IMR-90 (cell line): ENCODE results near the gene FERMT3. TPM values are rescaled to one million over a fixed set of nuclear protein-coding genes. Genes with fewer than 3 reads are reported as not detected.
A peak's percentile ranks its signal among the peaks of the same experiment; 100 is the strongest.

ENCODE experiments used
- ATAC-seq: fragments of 200-7000 bp; cut with Tn5 transposase; 2 replicates; pipeline ENCODE4 v1.9.1; 2020; ENCODE audit warnings: low read depth, mild to moderate bottlenecking, moderate library complexity
- BruUV-seq: library from RNA; stranded (reverse); fragments of 400-500 nt; replicated peaks from 2 replicates; lab custom pipeline; 2021; lab: Mats Ljungman, UMichigan
- CTCF ChIA-PET: fragments of 300-600 bp; formaldehyde crosslinking; extraction: SDS; loops from one replicate; lab custom pipeline; 2021; ENCODE audit warnings: antibody characterized with exemption; lab: Yijun Ruan, JAX
- POLR2A ChIA-PET: fragments of 300-600 bp; sonication (Branson Sonifier 250); formaldehyde crosslinking; loops from one replicate; lab custom pipeline; 2022; ENCODE audit warnings: antibody characterized with exemption; ENCODE audit not compliant: unreplicated experiment; lab: Charles Lee
- DNase-seq: peaks from one replicate; pipeline ENCODE4 v3.0.0; 2013
- H2AFZ ChIP-seq: replicated peaks from 2 replicates; pipeline ENCODE3; 2013; ENCODE audit warnings: low read length, mild to moderate bottlenecking; ENCODE audit not compliant: poor library complexity
- H2AK5ac ChIP-seq: 2 replicates; pipeline ENCODE4 v1.6.1; 2013; ENCODE audit warnings: low read depth, low read length, inconsistent platforms
- H2AK9ac ChIP-seq: replicated peaks from 2 replicates; pipeline ENCODE3; 2013; ENCODE audit warnings: mild to moderate bottlenecking, low read depth, low read length, moderate library complexity; ENCODE audit not compliant: poor library complexity
- H2BK120ac ChIP-seq: 2 replicates; pipeline ENCODE4 v1.6.1; 2013; ENCODE audit warnings: low read depth, low read length, inconsistent platforms
- H2BK15ac ChIP-seq: 3 replicates; pipeline ENCODE4 v1.6.1; 2013; ENCODE audit warnings: low read depth, low read length, inconsistent platforms
- H2BK20ac ChIP-seq: 2 replicates; pipeline ENCODE4 v1.6.1; 2013; ENCODE audit warnings: low read depth, mild to moderate bottlenecking, inconsistent platforms, low read length, moderate library complexity
- H2BK5ac ChIP-seq: 2 replicates; pipeline ENCODE4 v1.6.1; 2013; ENCODE audit warnings: mild to moderate bottlenecking, low read depth, low read length, inconsistent platforms; ENCODE audit not compliant: poor library complexity, severe bottlenecking
- H3K14ac ChIP-seq: replicated peaks from 2 replicates; pipeline ENCODE4 v1.6.1; 2013; ENCODE audit warnings: low read depth, low read length, inconsistent platforms
- H3K18ac ChIP-seq: 2 replicates; pipeline ENCODE4 v1.6.1; 2013; ENCODE audit warnings: low read depth, low read length, control low read depth
- H3K23ac ChIP-seq: 2 replicates; pipeline ENCODE4 v1.6.1; 2013; ENCODE audit warnings: low read depth, low read length, inconsistent platforms
- H3K27ac ChIP-seq: 2 replicates; pipeline ENCODE4 v1.5.1; 2013; ENCODE audit warnings: mild to moderate bottlenecking, control low read depth, low read length; ENCODE audit not compliant: insufficient read depth
- H3K27me3 ChIP-seq: 2 replicates; pipeline ENCODE4 v1.6.1; 2013; ENCODE audit warnings: low read length; ENCODE audit not compliant: control insufficient read depth, insufficient read depth
- H3K36me3 ChIP-seq: 2 replicates; pipeline ENCODE4 v1.6.1; 2013; ENCODE audit warnings: low read length, mixed read lengths; ENCODE audit not compliant: control insufficient read depth, insufficient read depth
- H3K4ac ChIP-seq: 2 replicates; pipeline ENCODE4 v1.6.1; 2013; ENCODE audit warnings: low read depth, low read length, inconsistent platforms
- H3K4me1 ChIP-seq: 2 replicates; pipeline ENCODE4 v1.6.1; 2013; ENCODE audit warnings: low read length, mixed read lengths; ENCODE audit not compliant: control insufficient read depth, insufficient read depth
- H3K4me2 ChIP-seq: 2 replicates; pipeline ENCODE4 v1.6.1; 2013; ENCODE audit warnings: low read depth, mild to moderate bottlenecking, control low read depth, low read length, moderate library complexity
- H3K4me3 ChIP-seq: 2 replicates; pipeline ENCODE4 v1.5.1; 2013; ENCODE audit warnings: low read depth, mild to moderate bottlenecking, control low read depth, low read length, moderate library complexity; ENCODE audit not compliant: insufficient read depth
- H3K56ac ChIP-seq: 2 replicates; pipeline ENCODE4 v1.6.1; 2013; ENCODE audit warnings: low read length, inconsistent platforms; ENCODE audit not compliant: insufficient read depth; ENCODE audit errors: extremely low read depth
- H3K79me1 ChIP-seq, 2 experiments: 2 replicates each; pipeline ENCODE4 v1.6.1; 2013; ENCODE audit warnings: low read length in 2 of 2, inconsistent platforms in 1 of 2, low read depth in 1 of 2
- H3K9ac ChIP-seq: 2 replicates; pipeline ENCODE4 v1.6.1; 2013; ENCODE audit warnings: low read depth, low read length, control low read depth
- H3K9me1 ChIP-seq: 2 replicates; pipeline ENCODE4 v1.6.1; 2013; ENCODE audit warnings: low read length, inconsistent platforms; ENCODE audit not compliant: insufficient read depth
- H3K9me3 ChIP-seq: 2 replicates; pipeline ENCODE4 v1.6.1; 2013; ENCODE audit warnings: low read length; ENCODE audit not compliant: control insufficient read depth, insufficient read depth
- H4K20me1 ChIP-seq: 2 replicates; pipeline ENCODE4 v1.6.1; 2013; ENCODE audit warnings: low read length, inconsistent platforms; ENCODE audit not compliant: insufficient read depth
- H4K5ac ChIP-seq: 2 replicates; pipeline ENCODE4 v1.6.1; 2013; ENCODE audit warnings: mild to moderate bottlenecking, low read depth, low read length, control low read depth
- H4K8ac ChIP-seq, 2 experiments: 2 replicates each; pipeline ENCODE4 v1.6.1; 2013; ENCODE audit warnings: low read depth in 2 of 2, low read length in 2 of 2, control low read depth in 1 of 2, inconsistent platforms in 1 of 2
- H4K91ac ChIP-seq: 2 replicates; pipeline ENCODE4 v1.6.1; 2013; ENCODE audit warnings: low read depth, low read length, inconsistent platforms; ENCODE audit not compliant: insufficient read depth
- BHLHE40 ChIP-seq: fragments of 150-350 bp; IDR thresholded peaks from 2 replicates; pipeline ENCODE4 v1.6.1; 2016; ENCODE audit warnings: mild to moderate bottlenecking, low read depth, low read length
- CEBPB ChIP-seq: IDR thresholded peaks from 2 replicates; pipeline ENCODE4 v1.6.1; 2012; ENCODE audit warnings: low read depth, low read length, improper control_type of control experiment
- CTCF ChIP-seq: conservative IDR thresholded peaks from 2 replicates; pipeline ENCODE4 v1.5.1; 2012; ENCODE audit warnings: mild to moderate bottlenecking, low read depth, low read length, improper control_type of control experiment
- ELK1 ChIP-seq: fragments of 150-350 bp; IDR thresholded peaks from 2 replicates; pipeline ENCODE4 v1.6.1; 2016; ENCODE audit warnings: low read depth, mild to moderate bottlenecking, low read length, moderate library complexity, borderline replicate concordance
- FOS ChIP-seq: fragments of 150-350 bp; IDR thresholded peaks from 2 replicates; pipeline ENCODE4 v1.6.1; 2016; ENCODE audit warnings: low read depth, low read length
- MAFK ChIP-seq: IDR thresholded peaks from 2 replicates; pipeline ENCODE4 v1.6.1; 2012; ENCODE audit warnings: low read depth, low read length, improper control_type of control experiment
- MXI1 ChIP-seq: IDR thresholded peaks from 2 replicates; pipeline ENCODE4 v1.6.1; 2012; ENCODE audit warnings: low read depth, mild to moderate bottlenecking, low read length, moderate library complexity, borderline replicate concordance
- POLR2A ChIP-seq: IDR thresholded peaks from 2 replicates; pipeline ENCODE4 v1.6.1; 2012; ENCODE audit warnings: mild to moderate bottlenecking, low read depth, low read length
- RAD21 ChIP-seq: IDR thresholded peaks from 2 replicates; pipeline ENCODE4 v1.6.1; 2012; ENCODE audit warnings: low read length, improper control_type of control experiment
- RCOR1 ChIP-seq: IDR thresholded peaks from 2 replicates; pipeline ENCODE4 v1.6.1; 2012; ENCODE audit warnings: mild to moderate bottlenecking, low read length, improper control_type of control experiment; ENCODE audit not compliant: insufficient replicate concordance
- SMC3 ChIP-seq: fragments of 150-350 bp; IDR thresholded peaks from 2 replicates; pipeline ENCODE4 v1.6.1; 2016; ENCODE audit warnings: low read depth, mild to moderate bottlenecking, antibody characterized with exemption, low read length, moderate library complexity
- WGBS, 2 experiments: methylation state at CpG; one replicate each; pipeline versions ENCODE4 v1.1.5 to v1.1.7; 2013; ENCODE audit warnings: missing lambda C conversion rate in 2 of 2; ENCODE audit not compliant: insufficient read length in 1 of 2; ENCODE audit errors: extremely low coverage in 2 of 2; 5-methylcytosine and 5-hydroxymethylcytosine counted together
- dilution Hi-C: fragments of 300-500 bp; cut with HindIII; formaldehyde crosslinking; loops from one replicate; pipeline ENCODE4 v1.14.3; 2018; ENCODE audit warnings: low sequenced_read_pairs; ENCODE audit not compliant: unreplicated experiment
- in situ Hi-C: fragments of 300-500 bp; cut with MboI; formaldehyde crosslinking; loops from 3 replicates; pipeline ENCODE4 v1.14.3; 2019; ENCODE audit warnings: low sequenced_read_pairs, inconsistent platforms, mixed read lengths
- intact Hi-C: fragments of 100-400 bp; cut with micrococcal nuclease; formaldehyde crosslinking; loops from 2 replicates; pipeline ENCODE4 v1.10.0; 2022
- polyA plus RNA-seq, 3 experiments: library from polyadenylated mRNA; depleted of rRNA; stranded (reverse); fragments of >200 nt; gene quantifications; 2 replicates each; pipeline ENCODE4 v1.2.3, GENCODE V29; 2012; ENCODE audit warnings: low replicate concordance in 1 of 3
- total RNA-seq: library from RNA; depleted of rRNA; stranded (reverse); fragments of >200 nt; gene quantifications from 2 replicates; pipeline ENCODE4 v1.2.3, GENCODE V29; 2012

FERMT3 gene
- total and polyA plus RNA-seq, 2 of the 4 experiments (the other 2 are of a cell fraction), result 0.36 to 2.3 TPM

- peak; percentile 91 for TF ChIP-seq FOS
- TF ChIP-seq SMC3, result no peak
- peak; percentile 23; the same call in 1 of the 2 replicates for TF ChIP-seq RAD21
- no peak for TF ChIP-seq POLR2A
Measured at GRCh38 chr11:64185693-64186491, 20.6 kb upstream of the FERMT3 start, which contains the start of gene STIP1 (continued).

- no peak overlapping the region for H4K91ac ChIP-seq
- no peak overlapping the region for H4K5ac ChIP-seq
- no peak overlapping the region for H3K14ac ChIP-seq
- peak overlapping the region; percentile 79; the same call in 1 of the 2 replicates for H2AK5ac ChIP-seq
- POLR2A ChIA-PET, result no interaction called here
- CTCF ChIA-PET, result no interaction called here
- dilution Hi-C loops (no loop called here), in situ Hi-C loops (no loop called here), intact Hi-C loops (loop anchor here (2.0 kb wide), 1 partner anchor 54 kb away; the partner anchor contains the start of gene FKBP2)
- peaks cover 12% of the 10 kb centered on the region; the same call in 1 of the 2 replicates for H3K9me1 ChIP-seq
- WGBS, 2 experiments, result 2% methylated on average over 12 of the region's 48 CpGs; no CpG with 5 or more reads in 1 of the 2 experiments
- no peak overlapping the region for H3K4me3 ChIP-seq
- no peak overlapping the region for H2BK15ac ChIP-seq
- peak overlapping the region; percentile 74 for H2AFZ ChIP-seq
- DNase-seq (peak; percentile 2), ATAC-seq (no peak)
- H4K8ac ChIP-seq, result 0 out of 4 replicates have a peak overlapping the region, but pooled peaks of 1 of the 2 experiments have one; percentile 4
- no peak overlapping the region for H3K23ac ChIP-seq
- no peaks in the 10 kb centered on the region for H3K27me3 ChIP-seq
- no peaks in the 10 kb centered on the region for H3K9me3 ChIP-seq
- H2BK20ac ChIP-seq, result no peak overlapping the region
- no peak overlapping the region for H3K18ac ChIP-seq
- peaks cover 38% of the 10 kb centered on the region for H4K20me1 ChIP-seq
- H3K36me3 ChIP-seq, result peaks cover 4% of the 10 kb centered on the region; the same call in 1 of the 2 replicates
- no peak overlapping the region; the same call in 1 of the 2 replicates for H3K4ac ChIP-seq
- H2AK9ac ChIP-seq, result peak overlapping the region; percentile 90
- H3K27ac ChIP-seq, result peak overlapping the region; percentile 8; the same call in 1 of the 2 replicates
- H3K56ac ChIP-seq, result no peak overlapping the region
- H2BK120ac ChIP-seq, result no peak overlapping the region
- H3K79me1 ChIP-seq, result peaks cover 7 to 56% of the 10 kb centered on the region in 2 experiments; a peak in 3 of 4 replicates
- H3K4me1 ChIP-seq, result 0 out of 2 replicates have a peak, but pooled peaks cover 1% of the 10 kb centered on the region
- no peak overlapping the region for H3K4me2 ChIP-seq
- no TSS peak for BruUV-seq
- no peak overlapping the region for H3K9ac ChIP-seq
- peak overlapping the region; percentile 2 for H2BK5ac ChIP-seq
- TF ChIP-seq BHLHE40 (no peak), MXI1 (no peak), ELK1 (no peak), RCOR1 (no peak), FOS (no peak), CEBPB (no peak), MAFK (no peak), CTCF (no peak)
Measured at GRCh38 chr11:64186492-64187165, 19.9 kb upstream of the FERMT3 start.
